ENCODE data around the gene STIMATE. TPM values are rescaled to one million over a fixed set of nuclear protein-coding genes. Genes with fewer than 3 reads are reported as not detected.

The STIMATE gene
- total RNA-seq, 1 experiment from 2014 or later: 25.0 TPM

- Histone ChIP-seq H2AFZ (ENCODE audit: low read length) (no peak overlapping the region), H3K4me2 (ENCODE audit: low read depth, low read length, poor library complexity, severe bottlenecking) (no peak overlapping the region), H3K27ac (ENCODE audit: low read length) (no peak overlapping the region), H3K27me3 (ENCODE audit: low read length) (no peaks in the 10 kb centered on the region), H4K20me1 (ENCODE audit: insufficient read depth, low read depth, low read length) (no peaks in the 10 kb centered on the region), H3K9ac (ENCODE audit: low read length) (no peak overlapping the region), H3K9me2 (replicated peaks; ENCODE audit: insufficient read depth, low read length) (no peaks in the 10 kb centered on the region), H3K4me1 (ENCODE audit: low read length) (no peaks in the 10 kb centered on the region), H3K4me3 (ENCODE audit: low read length) (no peak overlapping the region), H3K79me2 (ENCODE audit: low read length) (no peaks in the 10 kb centered on the region), H3K36me3 (ENCODE audit: insufficient read depth, low read length) (no peaks in the 10 kb centered on the region), H3K9me3 (ENCODE audit: low read length) (no peaks in the 10 kb centered on the region)
- DNase-seq: no peak
Observed at GRCh38 chr3:52816199-52816598, 81.1 kb downstream of the STIMATE start.

GRCh38 chr3:52813810-52814209 lies 83.5 kb downstream of the STIMATE start:
- no peak overlapping the region for H3K27ac ChIP-seq (ENCODE audit: low read length)
- no peaks in the 10 kb centered on the region for H4K20me1 ChIP-seq (ENCODE audit: insufficient read depth, low read depth, low read length)
- no peaks in the 10 kb centered on the region for H3K36me3 ChIP-seq (ENCODE audit: insufficient read depth, low read length)
- H3K9me3 ChIP-seq (ENCODE audit: low read length): no peaks in the 10 kb centered on the region
- no peak overlapping the region for H3K4me3 ChIP-seq (ENCODE audit: low read length)
- H3K79me2 ChIP-seq (ENCODE audit: low read length): no peaks in the 10 kb centered on the region
- H3K9me2 ChIP-seq (replicated peaks; ENCODE audit: insufficient read depth, low read length): no peaks in the 10 kb centered on the region
- H3K4me1 ChIP-seq (ENCODE audit: low read length): no peaks in the 10 kb centered on the region
- H2AFZ ChIP-seq (ENCODE audit: low read length): no peak overlapping the region
- no peaks in the 10 kb centered on the region for H3K27me3 ChIP-seq (ENCODE audit: low read length)
- no peak overlapping the region for H3K9ac ChIP-seq (ENCODE audit: low read length)
- H3K4me2 ChIP-seq (ENCODE audit: low read depth, low read length, poor library complexity, severe bottlenecking): no peak overlapping the region
- DNase-seq: no peak

- Histone ChIP-seq H3K4me2 (ENCODE audit: low read depth, low read length, poor library complexity, severe bottlenecking) (no peak overlapping the region), H4K20me1 (ENCODE audit: insufficient read depth, low read depth, low read length) (no peaks in the 10 kb centered on the region), H3K9me2 (replicated peaks; ENCODE audit: insufficient read depth, low read length) (no peaks in the 10 kb centered on the region), H3K79me2 (ENCODE audit: low read length) (no peaks in the 10 kb centered on the region), H2AFZ (ENCODE audit: low read length) (no peak overlapping the region), H3K9ac (ENCODE audit: low read length) (no peak overlapping the region), H3K27me3 (ENCODE audit: low read length) (no peaks in the 10 kb centered on the region), H3K4me1 (ENCODE audit: low read length) (no peaks in the 10 kb centered on the region), H3K9me3 (ENCODE audit: low read length) (no peaks in the 10 kb centered on the region), H3K4me3 (ENCODE audit: low read length) (no peak overlapping the region), H3K27ac (ENCODE audit: low read length) (no peak overlapping the region), H3K36me3 (ENCODE audit: insufficient read depth, low read length) (no peaks in the 10 kb centered on the region)
- DNase-seq: no peak
Observed at GRCh38 chr3:52811452-52812011, 85.8 kb downstream of the STIMATE start.

- H3K27me3 ChIP-seq (ENCODE audit: low read length): no peaks in the 10 kb centered on the region
- H3K9ac ChIP-seq (ENCODE audit: low read length): no peak overlapping the region
- H3K79me2 ChIP-seq (ENCODE audit: low read length): no peaks in the 10 kb centered on the region
- H3K27ac ChIP-seq (ENCODE audit: low read length): no peak overlapping the region
- H3K36me3 ChIP-seq (ENCODE audit: insufficient read depth, low read length): no peaks in the 10 kb centered on the region
- H3K4me3 ChIP-seq (ENCODE audit: low read length): no peak overlapping the region
- DNase-seq: no peak
- H3K4me1 ChIP-seq (ENCODE audit: low read length): no peaks in the 10 kb centered on the region
- no peaks in the 10 kb centered on the region for H3K9me2 ChIP-seq (replicated peaks; ENCODE audit: insufficient read depth, low read length)
- H2AFZ ChIP-seq (ENCODE audit: low read length): no peak overlapping the region
- no peaks in the 10 kb centered on the region for H3K9me3 ChIP-seq (ENCODE audit: low read length)
- H4K20me1 ChIP-seq (ENCODE audit: insufficient read depth, low read depth, low read length): no peaks in the 10 kb centered on the region
- H3K4me2 ChIP-seq (ENCODE audit: low read depth, low read length, poor library complexity, severe bottlenecking): no peak overlapping the region
Observed at GRCh38 chr3:52810923-52811322, 86.4 kb downstream of the STIMATE start.

GRCh38 chr3:52809662-52810377 lies 87.5 kb downstream of the STIMATE start:
- H3K9me3 ChIP-seq (ENCODE audit: low read length): no peaks in the 10 kb centered on the region
- no peaks in the 10 kb centered on the region for H4K20me1 ChIP-seq (ENCODE audit: insufficient read depth, low read depth, low read length)
- H3K9ac ChIP-seq (ENCODE audit: low read length): no peak overlapping the region
- H3K4me3 ChIP-seq (ENCODE audit: low read length): no peak overlapping the region
- H3K4me1 ChIP-seq (ENCODE audit: low read length): no peaks in the 10 kb centered on the region
- H3K36me3 ChIP-seq (ENCODE audit: insufficient read depth, low read length): no peaks in the 10 kb centered on the region
- no peaks in the 10 kb centered on the region for H3K79me2 ChIP-seq (ENCODE audit: low read length)
- no peaks in the 10 kb centered on the region for H3K27me3 ChIP-seq (ENCODE audit: low read length)
- no peak overlapping the region for H3K27ac ChIP-seq (ENCODE audit: low read length)
- no peak overlapping the region for H3K4me2 ChIP-seq (ENCODE audit: low read depth, low read length, poor library complexity, severe bottlenecking)
- no peak overlapping the region for H2AFZ ChIP-seq (ENCODE audit: low read length)
- H3K9me2 ChIP-seq (replicated peaks; ENCODE audit: insufficient read depth, low read length): no peaks in the 10 kb centered on the region
- no peak for DNase-seq

GRCh38 chr3:52809149-52809548 lies 88.2 kb downstream of the STIMATE start:
- H2AFZ ChIP-seq (ENCODE audit: low read length): no peak overlapping the region
- no peak overlapping the region for H3K4me2 ChIP-seq (ENCODE audit: low read depth, low read length, poor library complexity, severe bottlenecking)
- no peaks in the 10 kb centered on the region for H4K20me1 ChIP-seq (ENCODE audit: insufficient read depth, low read depth, low read length)
- H3K9me2 ChIP-seq (replicated peaks; ENCODE audit: insufficient read depth, low read length): no peaks in the 10 kb centered on the region
- no peak for DNase-seq
- no peaks in the 10 kb centered on the region for H3K27me3 ChIP-seq (ENCODE audit: low read length)
- no peak overlapping the region for H3K27ac ChIP-seq (ENCODE audit: low read length)
- H3K9me3 ChIP-seq (ENCODE audit: low read length): no peaks in the 10 kb centered on the region
- H3K4me1 ChIP-seq (ENCODE audit: low read length): no peaks in the 10 kb centered on the region
- no peak overlapping the region for H3K4me3 ChIP-seq (ENCODE audit: low read length)
- H3K79me2 ChIP-seq (ENCODE audit: low read length): no peaks in the 10 kb centered on the region
- H3K9ac ChIP-seq (ENCODE audit: low read length): no peak overlapping the region
- H3K36me3 ChIP-seq (ENCODE audit: insufficient read depth, low read length): no peaks in the 10 kb centered on the region

- Histone ChIP-seq H3K9ac (ENCODE audit: low read length) (no peak overlapping the region), H3K27me3 (ENCODE audit: low read length) (no peaks in the 10 kb centered on the region), H3K79me2 (ENCODE audit: low read length) (no peaks in the 10 kb centered on the region), H3K36me3 (ENCODE audit: insufficient read depth, low read length) (no peaks in the 10 kb centered on the region), H3K9me2 (replicated peaks; ENCODE audit: insufficient read depth, low read length) (no peaks in the 10 kb centered on the region), H3K27ac (ENCODE audit: low read length) (no peak overlapping the region), H3K9me3 (ENCODE audit: low read length) (no peaks in the 10 kb centered on the region), H3K4me3 (ENCODE audit: low read length) (no peak overlapping the region), H4K20me1 (ENCODE audit: insufficient read depth, low read depth, low read length) (no peaks in the 10 kb centered on the region), H3K4me1 (ENCODE audit: low read length) (no peaks in the 10 kb centered on the region), H2AFZ (ENCODE audit: low read length) (no peak overlapping the region), H3K4me2 (ENCODE audit: low read depth, low read length, poor library complexity, severe bottlenecking) (no peak overlapping the region)
- no peak for DNase-seq
Observed at GRCh38 chr3:52805270-52806039, 91.9 kb downstream of the STIMATE start.

GRCh38 chr3:52801839-52802238 lies 95.5 kb downstream of the STIMATE start:
- DNase-seq: no peak
- Histone ChIP-seq H3K9ac (ENCODE audit: low read length) (no peak overlapping the region), H3K9me2 (replicated peaks; ENCODE audit: insufficient read depth, low read length) (no peaks in the 10 kb centered on the region)

More at GRCh38 chr3:52801839-52802238, 95.5 kb downstream of the STIMATE start:
- Histone ChIP-seq H3K4me1 (ENCODE audit: low read length) (no peaks in the 10 kb centered on the region), H3K4me3 (ENCODE audit: low read length) (no peak overlapping the region), H3K27me3 (ENCODE audit: low read length) (no peaks in the 10 kb centered on the region), H3K27ac (ENCODE audit: low read length) (no peak overlapping the region), H3K4me2 (ENCODE audit: low read depth, low read length, poor library complexity, severe bottlenecking) (no peak overlapping the region), H4K20me1 (ENCODE audit: insufficient read depth, low read depth, low read length) (no peaks in the 10 kb centered on the region), H3K79me2 (ENCODE audit: low read length) (no peaks in the 10 kb centered on the region), H3K9me3 (ENCODE audit: low read length) (no peaks in the 10 kb centered on the region), H3K36me3 (ENCODE audit: insufficient read depth, low read length) (no peaks in the 10 kb centered on the region), H2AFZ (ENCODE audit: low read length) (no peak overlapping the region)
